H9 (cell line): ENCODE measurements around the gene KIAA0825. TPM values are rescaled to one million over a fixed set of nuclear protein-coding genes. Genes with fewer than 3 reads are reported as not detected.

Experiments
- DNase-seq: peaks from one replicate; pipeline ENCODE4 v3.0.0-alpha.2; 2017
- H2AFZ ChIP-seq: one replicate; pipeline ENCODE4 v1.6.1; 2013; ENCODE audit warnings: mild to moderate bottlenecking, low read length, control low read depth, moderate library complexity
- H2AK5ac ChIP-seq: 2 replicates; pipeline ENCODE4 v1.6.1; 2013; ENCODE audit warnings: low read length, control low read depth, mixed read lengths; ENCODE audit not compliant: insufficient read length
- H2BK120ac ChIP-seq: one replicate; pipeline ENCODE4 v1.6.1; 2013; ENCODE audit warnings: low read depth, mild to moderate bottlenecking, low read length, control low read depth, inconsistent platforms; ENCODE audit not compliant: poor library complexity, severe bottlenecking
- H2BK12ac ChIP-seq: 2 replicates; pipeline ENCODE4 v1.6.1; 2013; ENCODE audit warnings: low read length, control low read depth, mixed read lengths, low read depth; ENCODE audit not compliant: insufficient read length
- H2BK15ac ChIP-seq: 2 replicates; pipeline ENCODE4 v1.6.1; 2013; ENCODE audit warnings: low read depth, low read length, control low read depth
- H2BK20ac ChIP-seq: one replicate; pipeline ENCODE4 v1.6.1; 2013; ENCODE audit warnings: low read depth, mild to moderate bottlenecking, low read length, control low read depth, inconsistent platforms; ENCODE audit not compliant: poor library complexity, severe bottlenecking
- H2BK5ac ChIP-seq: 2 replicates; pipeline ENCODE4 v1.6.1; 2013; ENCODE audit warnings: low read length, control low read depth, mixed read lengths; ENCODE audit not compliant: insufficient read length
- H3K14ac ChIP-seq: 2 replicates; pipeline ENCODE4 v1.6.1; 2013; ENCODE audit warnings: low read length, control low read depth; ENCODE audit not compliant: insufficient read depth
- H3K18ac ChIP-seq: 2 replicates; pipeline ENCODE4 v1.6.1; 2013; ENCODE audit warnings: low read depth, mild to moderate bottlenecking, mixed read lengths, low read length, control low read depth; ENCODE audit not compliant: insufficient read length
- H3K23ac ChIP-seq: 2 replicates; pipeline ENCODE4 v1.6.1; 2013; ENCODE audit warnings: low read length, control low read depth, mixed read lengths, low read depth; ENCODE audit not compliant: insufficient read length
- H3K23me2 ChIP-seq: 2 replicates; pipeline ENCODE4 v1.6.1; 2013; ENCODE audit warnings: low read depth, mild to moderate bottlenecking, mixed read lengths, low read length, control low read depth; ENCODE audit not compliant: insufficient read length, poor library complexity, severe bottlenecking
- H3K27ac ChIP-seq: 2 replicates; pipeline ENCODE4 v1.5.1; 2013; ENCODE audit warnings: low read length, control low read depth, mixed read lengths, low read depth; ENCODE audit not compliant: insufficient read length
- H3K27me3 ChIP-seq: 2 replicates; pipeline ENCODE4 v1.6.1; 2013; ENCODE audit warnings: low read length, control low read depth, inconsistent platforms; ENCODE audit not compliant: insufficient read depth
- H3K4ac ChIP-seq: 2 replicates; pipeline ENCODE4 v1.6.1; 2013; ENCODE audit warnings: low read depth, mild to moderate bottlenecking, control low read depth, inconsistent platforms, low read length, moderate library complexity
- H3K4me1 ChIP-seq: 2 replicates; pipeline ENCODE4 v1.6.1; 2013; ENCODE audit warnings: low read length, control low read depth, inconsistent platforms; ENCODE audit not compliant: insufficient read depth
- H3K4me2 ChIP-seq: 2 replicates; pipeline ENCODE4 v1.6.1; 2013; ENCODE audit warnings: low read length, control low read depth, mixed read lengths; ENCODE audit not compliant: insufficient read length, insufficient read depth
- H3K56ac ChIP-seq: 2 replicates; pipeline ENCODE4 v1.6.1; 2013; ENCODE audit warnings: low read depth, mild to moderate bottlenecking, mixed read lengths, low read length, control low read depth; ENCODE audit not compliant: insufficient read length
- H3K79me1 ChIP-seq: 2 replicates; pipeline ENCODE4 v1.6.1; 2013; ENCODE audit warnings: low read depth, mild to moderate bottlenecking, moderate library complexity, low read length, control low read depth, inconsistent platforms; ENCODE audit not compliant: insufficient read depth, poor library complexity, severe bottlenecking
- H3K79me2 ChIP-seq: 2 replicates; pipeline ENCODE4 v1.6.1; 2013; ENCODE audit warnings: low read length, control low read depth, inconsistent platforms; ENCODE audit not compliant: insufficient read depth
- H3K9ac ChIP-seq: 2 replicates; pipeline ENCODE4 v1.6.1; 2013; ENCODE audit warnings: low read length, control low read depth, mixed read lengths; ENCODE audit not compliant: insufficient read length; ENCODE audit errors: extremely low read depth
- H3K9me3 ChIP-seq: one replicate; pipeline ENCODE4 v1.6.1; 2013; ENCODE audit warnings: low read depth, low read length, inconsistent platforms; ENCODE audit not compliant: control insufficient read depth
- H3T11ph ChIP-seq: one replicate; pipeline ENCODE4 v1.6.1; 2013; ENCODE audit warnings: mild to moderate bottlenecking, low read length, control low read depth, inconsistent platforms
- H4K20me1 ChIP-seq: one replicate; pipeline ENCODE4 v1.6.1; 2013; ENCODE audit not compliant: control insufficient read depth, insufficient read length, insufficient read depth
- H4K5ac ChIP-seq: 2 replicates; pipeline ENCODE4 v1.6.1; 2013; ENCODE audit warnings: low read depth, mild to moderate bottlenecking, mixed read lengths, low read length, control low read depth; ENCODE audit not compliant: insufficient read length
- H4K8ac ChIP-seq: replicated peaks from 2 replicates; pipeline ENCODE4 v1.6.1; 2013; ENCODE audit warnings: low read length, control low read depth, mixed read lengths, low read depth; ENCODE audit not compliant: insufficient read length
- H4K91ac ChIP-seq: 2 replicates; pipeline ENCODE4 v1.6.1; 2013; ENCODE audit warnings: low read depth, mild to moderate bottlenecking, moderate library complexity, mixed read lengths, low read length, control low read depth; ENCODE audit not compliant: insufficient read length
- H3K27ac Mint-ChIP-seq, 3 experiments: 2 replicates in 2 of 3; 3 replicates in 1 of 3; pipeline ENCODE4 v1.8.0; 2020 to 2021; ENCODE audit warnings: mixed read lengths in 3 of 3, mild to moderate bottlenecking in 1 of 3, moderate library complexity in 1 of 3
- H3K27me3 Mint-ChIP-seq: 2 replicates; pipeline ENCODE4 v1.8.0; 2021; ENCODE audit warnings: low read depth, mild to moderate bottlenecking, moderate library complexity, mixed read lengths
- H3K36me3 Mint-ChIP-seq, 3 experiments: 2 replicates in 2 of 3; 3 replicates in 1 of 3; pipeline ENCODE4 v1.8.0; 2020 to 2021; ENCODE audit warnings: low read depth in 3 of 3, mixed read lengths in 3 of 3; ENCODE audit not compliant: insufficient read depth in 1 of 3
- H3K4me1 Mint-ChIP-seq, 2 experiments: 2 replicates each; pipeline ENCODE4 v1.8.0; 2020; ENCODE audit warnings: mixed read lengths in 2 of 2
- H3K4me3 Mint-ChIP-seq, 2 experiments: 2 replicates in 1 of 2; 3 replicates in 1 of 2; pipeline ENCODE4 v1.8.0; 2020 to 2021; ENCODE audit warnings: mild to moderate bottlenecking in 2 of 2, mixed read lengths in 2 of 2, moderate library complexity in 1 of 2
- H3K9me3 Mint-ChIP-seq, 2 experiments: 2 replicates in 1 of 2; 3 replicates in 1 of 2; pipeline ENCODE4 v1.8.0; 2020; ENCODE audit warnings: mild to moderate bottlenecking in 2 of 2, mixed read lengths in 2 of 2, moderate library complexity in 1 of 2
- CTCF ChIP-seq: fragments of 200-600 bp; sonication (generic); conservative IDR thresholded peaks from 3 replicates; pipeline ENCODE4 v1.8.0; 2021; ENCODE audit warnings: antibody characterized with exemption, mild to moderate bottlenecking
- WGBS: extraction: QIAGEN DNeasy Blood & Tissue Kit; methylation state at CpG from one replicate; pipeline ENCODE4 v1.1.7; 2013; ENCODE audit warnings: missing lambda C conversion rate, low lambda C conversion rate, mixed read lengths; ENCODE audit not compliant: insufficient read length; ENCODE audit errors: extremely low coverage; 5-methylcytosine and 5-hydroxymethylcytosine counted together
- total RNA-seq: library from RNA; stranded (reverse); gene quantifications from 2 replicates; pipeline ENCODE4 v1.2.1, GENCODE V29; 2021

The KIAA0825 gene
- total RNA-seq, 1 experiment from 2014 or later: 1.8 TPM

- H3K27me3 Mint-ChIP-seq: no peaks in the 10 kb centered on the region; the same call in 1 of the 2 replicates
- H3K23me2 ChIP-seq: no peaks in the 10 kb centered on the region
- no peak overlapping the region for H4K8ac ChIP-seq
- WGBS: no CpG with 5 or more reads among the region's 3 CpGs
- peaks cover 11 to 21% (median 18%) of the 10 kb centered on the region in 3 experiments for H3K36me3 Mint-ChIP-seq
- no peak overlapping the region for H4K91ac ChIP-seq
- H3K27ac Mint-ChIP-seq: no peak overlapping the region
- H3K23ac ChIP-seq: no peak overlapping the region
- H3K14ac ChIP-seq: no peak overlapping the region
- H2BK5ac ChIP-seq: no peak overlapping the region
- H3K4me2 ChIP-seq: no peak overlapping the region
- H2AK5ac ChIP-seq: no peak overlapping the region
- H3K9ac ChIP-seq: no peak overlapping the region
- no peak overlapping the region for H3T11ph ChIP-seq
- no peak overlapping the region for H2AFZ ChIP-seq
- no peaks in the 10 kb centered on the region for H3K27me3 ChIP-seq
- H3K4me1 ChIP-seq: no peaks in the 10 kb centered on the region
- H4K5ac ChIP-seq: no peak overlapping the region
- peaks cover 14 to 19% of the 10 kb centered on the region in 2 experiments for H3K9me3 Mint-ChIP-seq
- no peak overlapping the region for H3K27ac ChIP-seq
- H3K79me2 ChIP-seq: no peaks in the 10 kb centered on the region
- H4K20me1 ChIP-seq: no peaks in the 10 kb centered on the region
- no peak overlapping the region for H3K4me3 Mint-ChIP-seq
- no peak overlapping the region for H2BK20ac ChIP-seq
- no peaks in the 10 kb centered on the region for H3K79me1 ChIP-seq
- H2BK12ac ChIP-seq: no peak overlapping the region
- no peak overlapping the region for H2BK120ac ChIP-seq
- no peaks in the 10 kb centered on the region for H3K9me3 ChIP-seq
- H2BK15ac ChIP-seq: no peak overlapping the region
- no peak overlapping the region for H3K56ac ChIP-seq
- peaks cover 3 to 5% of the 10 kb centered on the region in 2 experiments; a peak in 3 of 4 replicates for H3K4me1 Mint-ChIP-seq
- H3K18ac ChIP-seq: no peak overlapping the region
- no peak overlapping the region for H3K4ac ChIP-seq
- no peak for DNase-seq
- TF ChIP-seq CTCF: no peak
These were observed 514.7 kb downstream of the KIAA0825 start for GRCh38 chr5:94103514-94104245.

Other genes with a start within 250 kb of the KIAA0825 start
- gene SLF1, start 65 bp upstream of the KIAA0825 start, total RNA-seq: 12.5 and 15.0 TPM in 2 replicates